Kidney epithelial cell (primary cell): ENCODE results near the gene FOXP1. TPM values are rescaled to one million over a fixed set of nuclear protein-coding genes. Genes with fewer than 3 reads are reported as not detected.

Experiments used
- DNase-seq: peaks from one replicate; pipeline ENCODE4 v3.0.0-alpha.2; 2010; ENCODE audit warnings: low read depth
- H3K27me3 ChIP-seq: 2 replicates; pipeline ENCODE4 v1.6.0; 2011; ENCODE audit warnings: low read length; ENCODE audit not compliant: control insufficient read depth, insufficient read depth
- H3K36me3 ChIP-seq: 2 replicates; pipeline ENCODE4 v1.5.1; 2011; ENCODE audit warnings: low read length; ENCODE audit not compliant: control insufficient read depth, insufficient read depth
- H3K4me3 ChIP-seq: 2 replicates; pipeline ENCODE4 v1.5.1; 2011; ENCODE audit warnings: low read depth, mild to moderate bottlenecking, control low read depth, low read length
- CTCF ChIP-seq: IDR thresholded peaks from 2 replicates; pipeline ENCODE4 v1.5.1; 2011; ENCODE audit warnings: mild to moderate bottlenecking, moderate library complexity, low read length, control low read depth, inconsistent platforms; ENCODE audit not compliant: insufficient read depth, poor library complexity, severe bottlenecking
- total RNA-seq: library from RNA; depleted of rRNA; stranded (reverse); fragments of >200 nt; gene quantifications from 2 replicates; pipeline ENCODE4 v1.2.3, GENCODE V29; 2015

The FOXP1 gene
- total RNA-seq, 1 donor from 2014 or later, result 75.0 TPM

GRCh38 chr3:71152039-71152891 is 431.3 kb downstream of the FOXP1 start:
- Histone ChIP-seq H3K4me3 (no peak overlapping the region), H3K36me3 (no peaks in the 10 kb centered on the region), H3K27me3 (no peaks in the 10 kb centered on the region)
- TF ChIP-seq CTCF, result no peak
- DNase-seq, result no peak

GRCh38 chr3:71149959-71150954 is 433.3 kb downstream of the FOXP1 start:
- Histone ChIP-seq H3K27me3 (no peaks in the 10 kb centered on the region), H3K4me3 (no peak overlapping the region), H3K36me3 (no peaks in the 10 kb centered on the region)
- no peak for DNase-seq
- no peak for TF ChIP-seq CTCF

GRCh38 chr3:71148455-71149060 is 435.0 kb downstream of the FOXP1 start:
- Histone ChIP-seq H3K4me3 (no peak overlapping the region), H3K36me3 (no peaks in the 10 kb centered on the region), H3K27me3 (no peaks in the 10 kb centered on the region)
- TF ChIP-seq CTCF, result no peak
- no peak for DNase-seq

- no peak for DNase-seq
- Histone ChIP-seq H3K4me3 (no peak overlapping the region), H3K36me3 (no peaks in the 10 kb centered on the region), H3K27me3 (no peaks in the 10 kb centered on the region)
- no peak for TF ChIP-seq CTCF
Observed at GRCh38 chr3:71146673-71147072, 436.9 kb downstream of the FOXP1 start.

GRCh38 chr3:71145954-71146353 is 437.6 kb downstream of the FOXP1 start:
- H3K27me3 ChIP-seq, result no peaks in the 10 kb centered on the region
- DNase-seq, result no peak
- H3K4me3 ChIP-seq, result no peak overlapping the region
- TF ChIP-seq CTCF, result no peak
- H3K36me3 ChIP-seq, result no peaks in the 10 kb centered on the region
